GM12801 (cell line): ENCODE data around the gene SHISA3.

Experiments
- TF ChIP-seq, protein P1 (sequence below): IDR thresholded peaks from one replicate; pipeline ENCODE4 v1.5.1; 2011; ENCODE audit warnings: control low read depth; ENCODE audit not compliant: insufficient read length; ENCODE audit errors: extremely low read depth

SHISA3 gene

DNA sequence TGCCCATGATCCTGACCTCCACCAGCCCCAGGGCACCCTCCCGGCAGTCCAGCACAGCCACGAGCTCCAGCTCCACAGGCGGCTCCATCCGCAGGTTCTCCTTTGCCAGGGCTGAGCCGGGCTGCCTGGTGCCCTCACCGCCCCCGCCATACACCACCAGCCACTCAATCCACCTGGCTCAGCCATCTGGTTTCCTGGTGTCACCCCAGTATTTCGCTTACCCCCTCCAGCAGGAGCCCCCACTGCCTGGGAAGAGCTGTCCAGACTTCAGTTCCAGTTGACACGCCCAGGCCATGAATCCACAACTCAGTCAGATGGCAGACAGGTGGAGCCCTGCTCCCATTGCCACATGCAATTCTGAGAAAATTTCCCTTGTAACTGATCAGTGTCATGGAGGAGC is 3.9 kb downstream of the SHISA3 start:
- TF ChIP-seq, protein P1, sequence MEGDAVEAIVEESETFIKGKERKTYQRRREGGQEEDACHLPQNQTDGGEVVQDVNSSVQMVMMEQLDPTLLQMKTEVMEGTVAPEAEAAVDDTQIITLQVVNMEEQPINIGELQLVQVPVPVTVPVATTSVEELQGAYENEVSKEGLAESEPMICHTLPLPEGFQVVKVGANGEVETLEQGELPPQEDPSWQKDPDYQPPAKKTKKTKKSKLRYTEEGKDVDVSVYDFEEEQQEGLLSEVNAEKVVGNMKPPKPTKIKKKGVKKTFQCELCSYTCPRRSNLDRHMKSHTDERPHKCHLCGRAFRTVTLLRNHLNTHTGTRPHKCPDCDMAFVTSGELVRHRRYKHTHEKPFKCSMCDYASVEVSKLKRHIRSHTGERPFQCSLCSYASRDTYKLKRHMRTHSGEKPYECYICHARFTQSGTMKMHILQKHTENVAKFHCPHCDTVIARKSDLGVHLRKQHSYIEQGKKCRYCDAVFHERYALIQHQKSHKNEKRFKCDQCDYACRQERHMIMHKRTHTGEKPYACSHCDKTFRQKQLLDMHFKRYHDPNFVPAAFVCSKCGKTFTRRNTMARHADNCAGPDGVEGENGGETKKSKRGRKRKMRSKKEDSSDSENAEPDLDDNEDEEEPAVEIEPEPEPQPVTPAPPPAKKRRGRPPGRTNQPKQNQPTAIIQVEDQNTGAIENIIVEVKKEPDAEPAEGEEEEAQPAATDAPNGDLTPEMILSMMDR = no peak

DNA sequence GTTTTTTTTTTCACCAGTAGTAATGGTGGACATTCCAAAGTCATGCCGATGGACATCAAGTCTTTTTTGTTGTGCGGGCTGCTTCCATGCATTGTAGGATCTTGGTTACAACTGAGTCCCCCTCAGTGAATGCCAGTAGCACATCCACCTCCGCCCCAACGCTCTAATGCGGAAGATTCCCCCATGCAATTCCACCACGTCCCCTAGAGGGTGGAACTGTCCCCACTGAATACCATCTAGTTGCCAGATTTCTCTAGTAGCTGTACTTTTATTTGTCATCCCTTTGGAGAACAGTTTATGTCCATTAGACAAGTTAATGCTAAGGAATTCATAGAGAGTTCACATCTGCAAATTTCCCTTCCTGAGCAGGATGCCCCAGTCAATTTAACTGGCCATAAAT is 6.7 kb downstream of the SHISA3 start:
- TF ChIP-seq, protein P1 = no peak

DNA sequence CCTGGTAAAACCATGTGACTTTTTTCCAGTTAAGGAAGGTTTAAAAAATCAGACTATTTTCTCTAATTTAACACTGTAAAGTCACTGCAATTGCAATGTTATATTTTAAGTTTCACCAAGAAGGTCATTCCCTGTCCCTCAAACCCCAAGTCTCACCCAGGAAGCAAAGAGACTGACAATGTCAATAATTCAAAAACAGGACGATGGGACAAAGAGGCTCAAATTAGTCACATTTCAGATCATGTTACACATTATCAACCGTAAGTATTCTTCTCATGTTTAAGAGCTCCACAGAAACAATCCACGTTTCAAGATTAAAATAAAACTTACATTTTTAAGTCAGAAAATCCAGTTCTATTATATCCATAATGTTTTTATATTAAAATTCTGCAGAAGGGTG is 13.2 kb downstream of the SHISA3 start:
- TF ChIP-seq, protein P1 = no peak

DNA sequence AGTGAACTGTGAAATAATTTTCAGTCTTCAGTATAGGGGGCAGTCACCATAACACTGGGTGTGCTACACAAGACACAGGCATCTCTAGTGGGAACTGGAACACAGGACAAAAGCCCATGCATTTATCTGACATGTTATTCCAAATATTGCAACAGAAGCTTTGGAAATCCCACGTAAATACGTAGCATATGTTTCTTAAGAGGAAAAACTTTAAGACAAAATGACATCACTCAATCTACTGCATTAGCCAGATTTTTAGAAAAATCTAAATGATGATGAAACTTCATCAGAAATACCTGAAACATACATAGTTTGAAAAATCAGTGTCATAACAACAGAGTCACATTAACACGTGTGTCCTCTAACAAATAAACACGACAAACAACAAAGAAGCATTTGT is 14.5 kb downstream of the SHISA3 start:
- TF ChIP-seq, protein P1 = no peak

DNA sequence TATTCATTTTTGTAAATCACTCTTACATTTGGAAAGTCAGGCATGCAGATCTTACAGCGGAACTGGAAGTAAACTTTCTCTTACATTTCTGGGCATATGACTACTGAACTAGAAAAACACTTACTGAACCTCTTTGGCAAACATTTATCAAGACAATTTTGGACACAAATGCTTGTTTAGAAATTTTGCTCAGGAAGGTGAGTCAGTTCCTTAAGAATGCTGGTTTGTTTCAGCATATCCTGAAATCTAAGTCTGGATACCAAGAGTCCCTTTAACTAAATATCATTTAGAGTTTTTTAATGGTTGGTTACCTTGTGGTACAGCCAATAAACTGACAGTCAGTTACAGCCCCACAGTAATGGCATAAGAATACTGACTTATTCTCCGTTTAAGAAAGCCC is 15.0 kb downstream of the SHISA3 start:
- TF ChIP-seq, protein P1 = no peak

DNA sequence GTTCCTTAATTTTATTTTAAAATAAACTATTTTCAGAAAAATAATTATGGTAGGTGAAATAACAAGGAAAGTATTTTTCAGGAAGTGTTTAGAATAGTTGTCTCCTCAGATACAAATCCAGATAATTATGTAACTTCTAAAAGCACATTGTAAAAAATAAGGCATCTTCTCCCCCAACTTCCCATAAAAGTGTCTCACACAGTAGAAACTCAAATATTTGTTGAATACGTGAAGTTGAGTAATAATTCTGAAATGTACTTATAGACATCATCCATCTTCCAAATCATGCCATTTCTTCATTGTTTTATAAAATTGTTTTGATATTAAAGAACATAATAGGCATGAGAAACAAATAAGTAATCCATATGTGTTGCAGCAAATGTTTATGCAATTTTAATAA is 18.0 kb downstream of the SHISA3 start:
- TF ChIP-seq, protein P1 = no peak

DNA sequence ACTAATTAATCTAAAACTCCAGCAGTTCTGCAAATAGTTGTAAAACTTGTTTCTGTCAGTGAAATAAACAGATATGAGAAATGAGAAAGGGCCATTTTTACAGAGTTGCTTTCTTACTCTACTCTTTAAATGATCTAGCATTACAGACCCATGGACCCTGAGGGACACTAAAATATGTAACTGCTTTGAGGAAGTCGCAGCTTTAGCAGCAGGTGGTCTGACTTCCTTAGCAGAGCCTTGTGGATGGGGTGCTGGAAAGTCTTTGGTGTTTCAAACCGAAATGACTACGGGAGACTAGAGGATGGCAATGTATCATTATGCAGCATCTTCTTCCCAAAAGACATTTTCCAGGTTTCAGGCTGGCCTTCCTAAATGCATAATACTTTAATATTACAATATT is 18.7 kb downstream of the SHISA3 start:
- TF ChIP-seq, protein P1 = no peak

DNA sequence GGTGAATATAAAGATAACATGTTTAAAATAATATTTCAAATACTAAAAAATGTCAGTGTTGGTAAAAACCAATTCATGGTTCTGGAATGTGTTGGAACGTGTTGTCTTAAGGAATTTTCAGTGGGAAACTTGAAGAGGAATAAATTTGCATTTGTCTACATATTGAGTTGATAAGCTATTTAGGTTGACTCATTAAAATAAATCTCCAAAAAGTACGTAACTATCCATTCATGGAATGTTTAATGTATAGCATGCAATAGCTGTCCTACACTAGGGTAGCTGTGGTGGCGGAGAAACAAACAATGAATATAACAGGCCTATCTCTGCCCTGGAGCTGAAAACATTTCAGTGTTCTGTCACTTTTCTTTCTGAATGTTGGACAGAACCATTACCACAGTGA is 20.3 kb downstream of the SHISA3 start:
- TF ChIP-seq, protein P1 = no peak
